Cardiac muscle cell (in vitro differentiated cells and primary cell): ENCODE results near the gene TMEM184C. TPM values are rescaled to one million over a fixed set of nuclear protein-coding genes. Genes with fewer than 3 reads are reported as not detected.

ENCODE experiments used
- DNase-seq, 2 donors: peaks; one replicate each; pipeline versions ENCODE4 v3.0.0 to v3.0.0-alpha.2; 2010 to 2017; ENCODE audit warnings: low read depth in 1 of 2, low spot score in 1 of 2
- H3K27ac ChIP-seq: fragments of 200-600 bp; sonication (generic); 2 replicates; pipeline ENCODE4 v1.5.1; 2016
- H3K27me3 ChIP-seq: fragments of 200-600 bp; sonication (generic); 2 replicates; pipeline ENCODE4 v1.6.0; 2016; ENCODE audit warnings: control low read depth
- H3K36me3 ChIP-seq: fragments of 200-600 bp; sonication (generic); 2 replicates; pipeline ENCODE4 v1.5.1; 2016; ENCODE audit warnings: control low read depth
- H3K4me1 ChIP-seq: fragments of 200-600 bp; sonication (generic); 2 replicates; pipeline ENCODE4 v1.8.1; 2017; ENCODE audit warnings: low read depth, mild to moderate bottlenecking, mixed run types
- H3K4me3 ChIP-seq: fragments of 200-600 bp; sonication (generic); 2 replicates; pipeline ENCODE4 v1.5.1; 2016; ENCODE audit warnings: mild to moderate bottlenecking
- H3K9me3 ChIP-seq: fragments of 200-600 bp; sonication (generic); 2 replicates; pipeline ENCODE4 v1.5.1; 2017; ENCODE audit warnings: low read depth, mild to moderate bottlenecking, control low read depth
- CTCF ChIP-seq: IDR thresholded peaks from 2 replicates; pipeline ENCODE4 v1.5.1; 2012; ENCODE audit warnings: low read depth, mild to moderate bottlenecking, low read length
- polyA plus RNA-seq: library from polyadenylated mRNA; unstranded; fragments of >200 nt; fragmentation: Nextera tagmentation; extraction: Ambion mirVana; gene quantifications from 2 replicates; pipeline ENCODE4 v1.2.1, GENCODE V29; 2016
- total RNA-seq: library from RNA; depleted of rRNA; stranded (reverse); fragments of >200 nt; gene quantifications from 2 replicates; pipeline ENCODE4 v1.2.3, GENCODE V29; 2016

TMEM184C gene
- total and polyA plus RNA-seq, 2 experiments from 2014 or later: 30.7 to 32.3 TPM

GRCh38 chr4:147689067-147689466 is 71.9 kb downstream of the TMEM184C start:
- Histone ChIP-seq H3K27me3 (no peaks in the 10 kb centered on the region), H3K4me1 (no peaks in the 10 kb centered on the region)
- no peak for TF ChIP-seq CTCF

GRCh38 chr4:147691820-147692219 is 74.6 kb downstream of the TMEM184C start:
- Histone ChIP-seq H3K36me3 (no peaks in the 10 kb centered on the region), H3K4me3 (no peak overlapping the region), H3K27me3 (no peaks in the 10 kb centered on the region), H3K4me1 (no peaks in the 10 kb centered on the region), H3K27ac (no peak overlapping the region), H3K9me3 (no peaks in the 10 kb centered on the region)
- TF ChIP-seq CTCF: no peak
- DNase-seq: no peak

More at GRCh38 chr4:147689067-147689466, 71.9 kb downstream of the TMEM184C start:
- H3K36me3 ChIP-seq: no peaks in the 10 kb centered on the region
- no peak overlapping the region for H3K4me3 ChIP-seq
- H3K27ac ChIP-seq: no peak overlapping the region
- no peak for DNase-seq
- H3K9me3 ChIP-seq: no peaks in the 10 kb centered on the region

GRCh38 chr4:147693218-147693617 is 76.0 kb downstream of the TMEM184C start:
- Histone ChIP-seq H3K4me1 (no peaks in the 10 kb centered on the region), H3K27ac (no peak overlapping the region), H3K4me3 (no peak overlapping the region), H3K36me3 (no peaks in the 10 kb centered on the region), H3K9me3 (no peaks in the 10 kb centered on the region), H3K27me3 (no peaks in the 10 kb centered on the region)
- TF ChIP-seq CTCF: no peak
- DNase-seq: no peak

GRCh38 chr4:147696866-147697265 is 79.7 kb downstream of the TMEM184C start:
- no peaks in the 10 kb centered on the region for H3K27me3 ChIP-seq
- no peak for TF ChIP-seq CTCF
- H3K4me1 ChIP-seq: no peaks in the 10 kb centered on the region
- no peak overlapping the region for H3K27ac ChIP-seq
- no peaks in the 10 kb centered on the region for H3K36me3 ChIP-seq
- no peaks in the 10 kb centered on the region for H3K9me3 ChIP-seq
- DNase-seq: no peak
- no peak overlapping the region for H3K4me3 ChIP-seq

- H3K27ac ChIP-seq: no peak overlapping the region
- H3K4me1 ChIP-seq: no peaks in the 10 kb centered on the region
- H3K4me3 ChIP-seq: no peak overlapping the region
- no peaks in the 10 kb centered on the region for H3K36me3 ChIP-seq
- H3K27me3 ChIP-seq: no peaks in the 10 kb centered on the region
- no peak for DNase-seq
- TF ChIP-seq CTCF: no peak
- no peaks in the 10 kb centered on the region for H3K9me3 ChIP-seq
Observed at GRCh38 chr4:147704846-147705245, 87.6 kb downstream of the TMEM184C start.
